ENCODE data around the gene RNF180.

- no peak for TF ChIP-seq POLR2A (IDR thresholded peaks at IDR 0.05)
- TF ChIP-seq CTCF (IDR thresholded peaks at IDR 0.05 in 4 of 5, conservative IDR thresholded peaks at IDR 0.05 in 1 of 5) = no peak
These were observed 23.1 kb downstream of the RNF180 start for GRCh38 chr5:64188776-64189175.
